Nephron progenitor cell (in vitro differentiated cells): Measurements from ENCODE around the gene KDM4B.
A peak's percentile ranks its signal among the peaks of the same experiment; 100 is the strongest.

Experiments used
- DNase-seq: peaks from one replicate; pipeline ENCODE4 v3.0.0; 2021
- H3K27ac Mint-ChIP-seq: 2 replicates; pipeline ENCODE4 v1.8.0; 2021; ENCODE audit warnings: mild to moderate bottlenecking, moderate library complexity, mixed read lengths
- H3K27me3 Mint-ChIP-seq: 2 replicates; pipeline ENCODE4 v1.8.0; 2021; ENCODE audit warnings: mild to moderate bottlenecking, low read depth, mixed read lengths; ENCODE audit not compliant: poor library complexity
- H3K36me3 Mint-ChIP-seq: 2 replicates; pipeline ENCODE4 v1.8.0; 2021; ENCODE audit warnings: low read depth, mixed read lengths
- H3K4me1 Mint-ChIP-seq: 2 replicates; pipeline ENCODE4 v1.8.0; 2021; ENCODE audit warnings: mixed read lengths
- H3K4me3 Mint-ChIP-seq: 2 replicates; pipeline ENCODE4 v1.8.0; 2021; ENCODE audit warnings: mild to moderate bottlenecking, moderate library complexity, mixed read lengths
- H3K9me3 Mint-ChIP-seq: 2 replicates; pipeline ENCODE4 v1.8.0; 2021; ENCODE audit warnings: mild to moderate bottlenecking, moderate library complexity, mixed read lengths
- TF ChIP-seq, protein P1 (sequence below): fragments of 200-600 bp; sonication (generic); IDR thresholded peaks from 2 replicates; pipeline ENCODE4 v1.5.0; 2021; ENCODE audit warnings: antibody characterized with exemption

KDM4B gene

DNA sequence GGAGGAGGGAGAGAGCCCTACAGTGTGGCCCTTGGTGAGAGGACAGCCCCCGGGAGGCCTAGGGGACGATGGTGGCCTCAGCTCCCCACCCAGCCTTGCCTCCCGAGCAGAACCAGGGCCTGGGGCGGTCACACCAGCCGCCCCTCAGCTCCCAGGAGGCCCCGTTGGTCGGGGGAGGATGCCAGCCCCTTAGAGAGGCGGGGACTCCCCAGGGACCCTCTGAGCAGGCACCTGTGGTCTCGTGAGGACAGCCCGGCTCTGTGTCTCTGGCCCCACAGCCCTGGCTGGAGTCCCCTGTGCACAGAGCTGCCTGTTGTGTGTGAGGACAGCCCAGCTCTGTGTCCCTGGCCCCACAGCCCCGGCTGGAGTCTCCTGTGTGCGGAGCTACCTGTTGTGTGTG is 158.8 kb downstream of the KDM4B start:
- H3K9me3 Mint-ChIP-seq: no peaks in the 10 kb centered on the region
- no peak overlapping the region for H3K4me3 Mint-ChIP-seq
- no peaks in the 10 kb centered on the region for H3K27me3 Mint-ChIP-seq
- peaks cover 8% of the 10 kb centered on the region for H3K36me3 Mint-ChIP-seq
- TF ChIP-seq, protein P1, sequence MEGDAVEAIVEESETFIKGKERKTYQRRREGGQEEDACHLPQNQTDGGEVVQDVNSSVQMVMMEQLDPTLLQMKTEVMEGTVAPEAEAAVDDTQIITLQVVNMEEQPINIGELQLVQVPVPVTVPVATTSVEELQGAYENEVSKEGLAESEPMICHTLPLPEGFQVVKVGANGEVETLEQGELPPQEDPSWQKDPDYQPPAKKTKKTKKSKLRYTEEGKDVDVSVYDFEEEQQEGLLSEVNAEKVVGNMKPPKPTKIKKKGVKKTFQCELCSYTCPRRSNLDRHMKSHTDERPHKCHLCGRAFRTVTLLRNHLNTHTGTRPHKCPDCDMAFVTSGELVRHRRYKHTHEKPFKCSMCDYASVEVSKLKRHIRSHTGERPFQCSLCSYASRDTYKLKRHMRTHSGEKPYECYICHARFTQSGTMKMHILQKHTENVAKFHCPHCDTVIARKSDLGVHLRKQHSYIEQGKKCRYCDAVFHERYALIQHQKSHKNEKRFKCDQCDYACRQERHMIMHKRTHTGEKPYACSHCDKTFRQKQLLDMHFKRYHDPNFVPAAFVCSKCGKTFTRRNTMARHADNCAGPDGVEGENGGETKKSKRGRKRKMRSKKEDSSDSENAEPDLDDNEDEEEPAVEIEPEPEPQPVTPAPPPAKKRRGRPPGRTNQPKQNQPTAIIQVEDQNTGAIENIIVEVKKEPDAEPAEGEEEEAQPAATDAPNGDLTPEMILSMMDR: no peak
- peaks cover 78% of the 10 kb centered on the region for H3K4me1 Mint-ChIP-seq
- H3K27ac Mint-ChIP-seq: no peak overlapping the region
- DNase-seq: no peak

DNA sequence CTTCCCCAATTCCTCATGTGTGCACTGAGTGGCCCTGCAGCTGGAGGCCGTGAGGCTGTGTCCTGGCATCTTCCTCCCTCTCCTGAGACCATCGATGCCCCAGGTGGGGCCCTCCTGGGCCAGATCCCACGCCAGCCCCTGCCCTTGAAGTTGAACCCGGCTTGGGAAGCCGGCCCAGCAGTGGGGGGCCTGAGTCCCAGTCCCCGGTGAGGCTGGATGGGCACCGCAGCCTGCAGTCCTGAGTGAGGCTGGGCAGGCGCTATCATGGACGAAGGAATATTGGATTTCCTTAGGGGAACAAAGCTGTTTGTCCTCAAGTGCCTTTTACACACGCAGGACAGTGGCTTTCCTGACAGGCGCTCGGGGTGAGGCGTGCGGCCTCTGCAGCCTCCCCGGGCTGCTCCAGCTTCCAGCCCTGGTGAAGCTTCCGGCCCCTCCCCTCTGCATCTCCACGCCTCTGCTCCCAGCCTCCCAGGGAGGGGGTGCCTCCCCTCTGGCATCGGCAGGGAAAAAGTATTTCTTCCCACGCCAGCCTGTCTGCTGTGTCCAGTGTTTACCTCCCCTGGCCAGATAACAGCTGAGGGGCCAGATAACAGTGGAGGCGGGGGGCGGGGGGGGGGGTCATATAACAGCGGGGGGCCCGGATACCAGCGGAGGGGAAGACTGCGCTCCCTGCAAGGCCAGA is 159.5 kb downstream of the KDM4B start:
- Mint-ChIP-seq H3K27me3 (no peaks in the 10 kb centered on the region), H3K36me3 (peaks cover 4% of the 10 kb centered on the region), H3K4me3 (no peak overlapping the region), H3K9me3 (no peaks in the 10 kb centered on the region), H3K27ac (no peak overlapping the region), H3K4me1 (peaks cover 71% of the 10 kb centered on the region)
- DNase-seq: peak; percentile 70
- TF ChIP-seq, protein P1: no peak

DNA sequence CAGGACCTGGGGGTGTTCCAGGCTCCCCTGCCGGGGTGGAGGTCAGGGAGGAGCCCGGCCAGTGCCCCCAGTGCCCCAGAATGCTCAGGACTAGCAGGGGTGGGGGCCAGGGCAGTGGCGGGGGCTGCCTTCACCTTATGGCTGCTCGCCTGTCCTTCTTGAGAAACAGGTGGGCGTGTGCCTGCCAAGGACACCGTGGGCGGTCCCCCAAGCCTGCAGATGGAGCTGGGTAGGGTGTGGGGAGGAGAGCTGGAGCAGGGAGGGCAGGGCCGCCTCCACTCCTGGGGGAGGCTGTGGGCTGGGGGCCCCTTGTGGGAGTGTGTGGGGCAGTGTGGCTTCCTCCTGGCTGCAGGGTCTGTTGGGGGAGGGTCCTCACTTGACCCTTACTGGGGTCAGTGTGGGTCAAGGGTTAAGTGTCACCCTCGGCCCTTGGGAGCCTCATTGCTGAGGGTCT is 160.1 kb downstream of the KDM4B start:
- no peaks in the 10 kb centered on the region for H3K27me3 Mint-ChIP-seq
- no peaks in the 10 kb centered on the region for H3K9me3 Mint-ChIP-seq
- no peaks in the 10 kb centered on the region for H3K36me3 Mint-ChIP-seq
- H3K4me3 Mint-ChIP-seq: no peak overlapping the region
- H3K27ac Mint-ChIP-seq: no peak overlapping the region
- TF ChIP-seq, protein P1: no peak
- DNase-seq: peak; percentile 42
- peaks cover 67% of the 10 kb centered on the region for H3K4me1 Mint-ChIP-seq

DNA sequence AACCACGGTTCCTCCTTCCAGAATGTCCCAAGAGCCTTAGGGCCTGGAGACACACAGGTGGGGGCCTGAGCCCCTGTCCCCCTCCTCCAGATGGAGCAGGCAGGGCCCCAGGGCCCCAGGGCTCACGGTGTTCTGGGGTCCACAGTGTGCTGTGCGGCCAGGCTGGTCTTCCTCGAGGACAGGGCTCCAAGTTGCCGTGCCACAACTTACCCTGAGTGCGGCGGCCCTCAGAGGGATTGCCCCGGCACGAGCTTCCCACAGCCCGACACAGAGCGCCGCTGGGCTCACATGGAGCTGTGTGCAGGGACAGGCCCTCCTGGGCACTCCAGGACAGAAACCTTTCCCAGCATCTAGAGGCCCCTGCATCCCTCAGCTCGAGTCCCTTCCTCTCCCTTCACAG is 160.8 kb downstream of the KDM4B start:
- Mint-ChIP-seq H3K4me3 (no peak overlapping the region), H3K27ac (no peak overlapping the region), H3K36me3 (peaks cover 3% of the 10 kb centered on the region)

DNA sequence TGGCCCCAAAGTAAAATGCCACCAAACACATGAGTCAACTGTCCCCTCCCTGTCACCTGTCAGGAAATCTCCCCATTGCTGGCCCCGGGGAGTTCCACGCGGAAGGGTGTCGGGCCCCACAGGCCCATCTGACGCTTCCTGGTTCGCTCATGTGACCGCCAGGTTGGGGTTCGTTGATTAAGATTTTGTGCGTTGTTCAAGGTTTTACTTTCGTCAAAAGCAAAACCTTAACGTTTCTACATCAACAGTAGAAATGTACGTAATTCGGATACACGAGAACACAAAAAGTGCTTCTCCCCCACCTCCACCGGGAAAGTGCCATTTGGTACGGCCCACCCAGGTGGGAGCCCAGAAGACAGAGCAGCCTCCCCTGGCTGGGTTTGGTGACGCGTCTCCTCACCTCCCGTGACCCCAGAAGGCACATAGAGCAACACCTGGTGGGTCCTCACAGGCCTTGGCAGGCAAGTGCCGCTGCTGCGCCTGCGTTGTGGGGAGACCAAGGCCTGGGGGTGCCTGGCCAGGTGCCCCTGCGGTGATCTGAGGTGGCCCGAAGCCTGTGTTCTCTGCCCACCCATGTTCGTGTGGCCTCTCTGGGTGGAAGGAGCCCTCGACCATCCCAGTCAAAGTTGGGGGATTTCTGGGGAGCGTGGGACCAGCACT is 161.6 kb downstream of the KDM4B start:
- TF ChIP-seq, protein P1: no peak
- H3K4me3 Mint-ChIP-seq: no peak overlapping the region
- no peaks in the 10 kb centered on the region for H3K27me3 Mint-ChIP-seq
- H3K9me3 Mint-ChIP-seq: no peaks in the 10 kb centered on the region
- peaks cover 4% of the 10 kb centered on the region for H3K36me3 Mint-ChIP-seq
- no peak overlapping the region for H3K27ac Mint-ChIP-seq
- DNase-seq: no peak
- peaks cover 66% of the 10 kb centered on the region for H3K4me1 Mint-ChIP-seq

More for the DNA sequence above, 160.8 kb downstream of the KDM4B start:
- TF ChIP-seq, protein P1: no peak
- Mint-ChIP-seq H3K4me1 (peaks cover 68% of the 10 kb centered on the region), H3K27me3 (no peaks in the 10 kb centered on the region), H3K9me3 (no peaks in the 10 kb centered on the region)
- no peak for DNase-seq
